ENCODE results near the gene COL13A1. TPM values are rescaled to one million over a fixed set of nuclear protein-coding genes. Genes with fewer than 3 reads are reported as not detected.
A peak's percentile ranks its signal among the peaks of the same experiment; 100 is the strongest.

COL13A1 gene
- total and polyA plus RNA-seq, 5 donors = 4.4 to 13.7 (median 8.5) TPM

GRCh38 chr10:69845574-69846292 lies 44.0 kb downstream of the COL13A1 start:
- ATAC-seq (peak; percentile 67 to 78), DNase-seq (peak; percentile 64 to 88 (median 82))
- Histone ChIP-seq H3K9me3 (ENCODE audit: control insufficient read depth, low read length) (no peaks in the 10 kb centered on the region), H3K27me3 (ENCODE audit: control insufficient read depth, insufficient read depth) (no peaks in the 10 kb centered on the region), H3K4me1 (ENCODE audit: control insufficient read depth, insufficient read depth, low read length) (peaks cover 4% of the 10 kb centered on the region), H3K4me3 (ENCODE audit: low read length) (no peak overlapping the region), H3K27ac (ENCODE audit: low read length) (peak overlapping the region; percentile 51)
- intact Hi-C loops (cut with DNase I) = no loop called here
- WGBS = 24% methylated on average over 6 of the region's 6 CpGs

- intact Hi-C loops (cut with DNase I) = no loop called here
- Histone ChIP-seq H3K9me3 (ENCODE audit: control insufficient read depth, low read length) (no peaks in the 10 kb centered on the region), H3K4me1 (ENCODE audit: control insufficient read depth, insufficient read depth, low read length) (peaks cover 4% of the 10 kb centered on the region), H3K27me3 (ENCODE audit: control insufficient read depth, insufficient read depth) (no peaks in the 10 kb centered on the region), H3K27ac (ENCODE audit: low read length) (peak overlapping the region; percentile 51), H3K4me3 (ENCODE audit: low read length) (no peak overlapping the region)
- peak; percentile 6 to 12 for ATAC-seq
- 37% methylated on average over 14 of the region's 14 CpGs for WGBS
- no peak for DNase-seq
Measured at GRCh38 chr10:69846293-69846921, 44.7 kb downstream of the COL13A1 start.

- Histone ChIP-seq H3K4me1 (ENCODE audit: control insufficient read depth, insufficient read depth, low read length) (peaks cover 2% of the 10 kb centered on the region), H3K9me3 (ENCODE audit: control insufficient read depth, low read length) (no peaks in the 10 kb centered on the region), H3K4me3 (ENCODE audit: low read length) (no peak overlapping the region), H3K27me3 (ENCODE audit: control insufficient read depth, insufficient read depth) (no peaks in the 10 kb centered on the region), H3K27ac (ENCODE audit: low read length) (no peak overlapping the region)
- DNase-seq = no peak
- 87% methylated on average over 5 of the region's 5 CpGs for WGBS
- intact Hi-C loops (cut with DNase I) = no loop called here
- no peak for ATAC-seq
Measured at GRCh38 chr10:69847458-69847857, 45.8 kb downstream of the COL13A1 start.

- Histone ChIP-seq H3K27ac (ENCODE audit: low read length) (no peak overlapping the region), H3K4me1 (ENCODE audit: control insufficient read depth, insufficient read depth, low read length) (peaks cover 2% of the 10 kb centered on the region), H3K27me3 (ENCODE audit: control insufficient read depth, insufficient read depth) (no peaks in the 10 kb centered on the region), H3K9me3 (ENCODE audit: control insufficient read depth, low read length) (no peaks in the 10 kb centered on the region), H3K4me3 (ENCODE audit: low read length) (no peak overlapping the region)
- DNase-seq (no peak), ATAC-seq (no peak)
- intact Hi-C loops (cut with DNase I) = no loop called here
- WGBS = 75% methylated on average over 5 of the region's 5 CpGs
Measured at GRCh38 chr10:69847883-69848282, 46.2 kb downstream of the COL13A1 start.

- peaks cover 2% of the 10 kb centered on the region for H3K4me1 ChIP-seq (ENCODE audit: control insufficient read depth, insufficient read depth, low read length)
- WGBS = 94% methylated on average over 7 of the region's 7 CpGs
- H3K27me3 ChIP-seq (ENCODE audit: control insufficient read depth, insufficient read depth) = no peaks in the 10 kb centered on the region
- no peak overlapping the region for H3K4me3 ChIP-seq (ENCODE audit: low read length)
- intact Hi-C loops (cut with DNase I) = no loop called here
- no peak for DNase-seq
- no peak for ATAC-seq
- H3K9me3 ChIP-seq (ENCODE audit: control insufficient read depth, low read length) = no peaks in the 10 kb centered on the region
- H3K27ac ChIP-seq (ENCODE audit: low read length) = no peak overlapping the region
Measured at GRCh38 chr10:69848454-69848853, 46.7 kb downstream of the COL13A1 start.

- Histone ChIP-seq H3K9me3 (ENCODE audit: control insufficient read depth, low read length) (no peaks in the 10 kb centered on the region), H3K27me3 (ENCODE audit: control insufficient read depth, insufficient read depth) (no peaks in the 10 kb centered on the region), H3K4me3 (ENCODE audit: low read length) (no peak overlapping the region), H3K27ac (ENCODE audit: low read length) (no peak overlapping the region), H3K4me1 (ENCODE audit: control insufficient read depth, insufficient read depth, low read length) (peaks cover 2% of the 10 kb centered on the region)
- ATAC-seq = no peak
- intact Hi-C loops (cut with DNase I) = no loop called here
- no peak for DNase-seq
- 78% methylated on average over 7 of the region's 7 CpGs for WGBS
Measured at GRCh38 chr10:69849825-69850224, 48.1 kb downstream of the COL13A1 start.

GRCh38 chr10:69850440-69850839 lies 48.7 kb downstream of the COL13A1 start:
- 78% methylated on average over 6 of the region's 6 CpGs for WGBS
- no peaks in the 10 kb centered on the region for H3K27me3 ChIP-seq (ENCODE audit: control insufficient read depth, insufficient read depth)
- DNase-seq (no peak), ATAC-seq (no peak)
- no peak overlapping the region for H3K27ac ChIP-seq (ENCODE audit: low read length)
- intact Hi-C loops (cut with DNase I) = no loop called here
- no peaks in the 10 kb centered on the region for H3K9me3 ChIP-seq (ENCODE audit: control insufficient read depth, low read length)
- no peak overlapping the region for H3K4me3 ChIP-seq (ENCODE audit: low read length)
- H3K4me1 ChIP-seq (ENCODE audit: control insufficient read depth, insufficient read depth, low read length) = peaks cover under 1% of the 10 kb centered on the region

GRCh38 chr10:69851306-69851705 lies 49.6 kb downstream of the COL13A1 start:
- Histone ChIP-seq H3K4me3 (ENCODE audit: low read length) (no peak overlapping the region), H3K9me3 (ENCODE audit: control insufficient read depth, low read length) (no peaks in the 10 kb centered on the region), H3K27me3 (ENCODE audit: control insufficient read depth, insufficient read depth) (no peaks in the 10 kb centered on the region), H3K27ac (ENCODE audit: low read length) (no peak overlapping the region), H3K4me1 (ENCODE audit: control insufficient read depth, insufficient read depth, low read length) (no peaks in the 10 kb centered on the region)
- DNase-seq (no peak), ATAC-seq (no peak)
- intact Hi-C loops (cut with DNase I) = no loop called here
- 85% methylated on average over 1 of the region's 1 CpG for WGBS

- Histone ChIP-seq H3K4me1 (ENCODE audit: control insufficient read depth, insufficient read depth, low read length) (no peaks in the 10 kb centered on the region), H3K27ac (ENCODE audit: low read length) (no peak overlapping the region), H3K4me3 (ENCODE audit: low read length) (no peak overlapping the region), H3K27me3 (ENCODE audit: control insufficient read depth, insufficient read depth) (no peaks in the 10 kb centered on the region), H3K9me3 (ENCODE audit: control insufficient read depth, low read length) (no peaks in the 10 kb centered on the region)
- DNase-seq (no peak), ATAC-seq (no peak)
- WGBS = 63% methylated on average over 7 of the region's 7 CpGs
- intact Hi-C loops (cut with DNase I) = no loop called here
Measured at GRCh38 chr10:69853064-69853463, 51.4 kb downstream of the COL13A1 start.

GRCh38 chr10:69854511-69855345 lies 53.0 kb downstream of the COL13A1 start:
- intact Hi-C loops (cut with DNase I) = no loop called here
- WGBS = 69% methylated on average over 10 of the region's 10 CpGs
- no peak for DNase-seq
- no peak overlapping the region for H3K4me3 ChIP-seq (ENCODE audit: low read length)
- H3K27ac ChIP-seq (ENCODE audit: low read length) = no peak overlapping the region
- no peaks in the 10 kb centered on the region for H3K4me1 ChIP-seq (ENCODE audit: control insufficient read depth, insufficient read depth, low read length)
- ATAC-seq = no peak
- H3K9me3 ChIP-seq (ENCODE audit: control insufficient read depth, low read length) = no peaks in the 10 kb centered on the region
- no peaks in the 10 kb centered on the region for H3K27me3 ChIP-seq (ENCODE audit: control insufficient read depth, insufficient read depth)
